ENCODE measurements around the gene CCDC14. TPM values are rescaled to one million over a fixed set of nuclear protein-coding genes. Genes with fewer than 3 reads are reported as not detected.

The CCDC14 gene
- polyA plus RNA-seq, 2 donors, result 12.2 to 18.8 TPM

DNA sequence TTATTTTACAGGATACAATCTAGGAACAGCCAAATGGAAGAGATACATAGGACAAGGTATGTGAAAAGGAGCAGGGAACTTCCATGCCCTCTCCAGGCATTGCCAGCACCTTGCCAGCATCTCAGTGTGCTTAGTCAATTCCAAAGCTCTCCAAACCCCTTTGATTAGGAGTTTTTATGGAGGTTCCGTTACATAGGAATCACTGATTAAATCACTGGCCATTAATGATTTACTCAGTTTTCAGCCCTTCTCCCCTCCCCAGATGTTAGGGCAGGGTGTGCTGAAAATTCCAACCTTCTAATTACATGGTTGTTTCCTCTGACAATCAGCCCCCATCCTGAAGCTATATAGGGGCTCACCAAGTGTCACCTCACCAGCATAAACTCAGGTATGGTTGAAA, 88.4 kb downstream of the CCDC14 start:
- Histone ChIP-seq H3K27me3 (ENCODE audit: control insufficient read depth in 1 of 2, insufficient read depth in 2 of 2, low read length in 2 of 2) (no peaks in the 10 kb centered on the region), H3K9me3 (ENCODE audit: control insufficient read depth in 2 of 2, insufficient read depth in 1 of 2, low read depth in 1 of 2, low read length in 1 of 2) (no peaks in the 10 kb centered on the region), H3K4me1 (ENCODE audit: control insufficient read depth in 2 of 2, insufficient read depth in 2 of 2, low read length in 1 of 2) (no peaks in the 10 kb centered on the region), H3K36me3 (ENCODE audit: control insufficient read depth in 2 of 2, insufficient read depth in 2 of 2, low read length in 1 of 2) (no peaks in the 10 kb centered on the region), H3K4me3 (ENCODE audit: low read depth in 1 of 2, low read length in 2 of 2) (no peak overlapping the region), H3K27ac (ENCODE audit: low read depth in 2 of 2, low read length in 1 of 2) (no peak overlapping the region)
- 75 to 93% methylated on average over 1 of the region's 1 CpG for WGBS, 2 donors

DNA sequence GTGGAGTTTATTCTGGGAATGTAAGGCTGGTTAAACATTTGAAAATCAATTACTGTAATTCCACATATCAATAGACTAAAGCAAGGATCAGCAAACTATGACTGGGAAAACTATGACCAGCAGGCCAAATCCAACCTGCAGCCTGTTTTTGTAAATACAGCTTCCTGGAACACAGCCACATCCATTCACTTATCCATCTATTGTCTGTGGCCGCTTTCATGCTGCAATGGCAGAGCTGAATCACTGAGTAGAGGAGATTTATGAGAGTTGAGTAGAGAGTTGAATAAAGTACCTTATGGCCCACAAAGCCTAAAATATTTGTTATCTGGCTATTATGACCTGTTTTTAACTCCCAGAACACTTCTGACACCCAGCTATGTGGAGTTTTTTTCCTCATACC, 89.1 kb downstream of the CCDC14 start:
- H3K4me3 ChIP-seq (ENCODE audit: low read depth in 1 of 2, low read length in 2 of 2), result no peak overlapping the region
- H3K36me3 ChIP-seq (ENCODE audit: control insufficient read depth in 2 of 2, insufficient read depth in 2 of 2, low read length in 1 of 2), result no peaks in the 10 kb centered on the region
- no peak overlapping the region for H3K27ac ChIP-seq (ENCODE audit: low read depth in 2 of 2, low read length in 1 of 2)
- no peaks in the 10 kb centered on the region for H3K9me3 ChIP-seq (ENCODE audit: control insufficient read depth in 2 of 2, insufficient read depth in 1 of 2, low read depth in 1 of 2, low read length in 1 of 2)
- 48 to 60% methylated on average over 1 of the region's 1 CpG for WGBS, 2 donors
- H3K4me1 ChIP-seq (ENCODE audit: control insufficient read depth in 2 of 2, insufficient read depth in 2 of 2, low read length in 1 of 2), result no peaks in the 10 kb centered on the region
- H3K27me3 ChIP-seq (ENCODE audit: control insufficient read depth in 1 of 2, insufficient read depth in 2 of 2, low read length in 2 of 2), result no peaks in the 10 kb centered on the region

DNA sequence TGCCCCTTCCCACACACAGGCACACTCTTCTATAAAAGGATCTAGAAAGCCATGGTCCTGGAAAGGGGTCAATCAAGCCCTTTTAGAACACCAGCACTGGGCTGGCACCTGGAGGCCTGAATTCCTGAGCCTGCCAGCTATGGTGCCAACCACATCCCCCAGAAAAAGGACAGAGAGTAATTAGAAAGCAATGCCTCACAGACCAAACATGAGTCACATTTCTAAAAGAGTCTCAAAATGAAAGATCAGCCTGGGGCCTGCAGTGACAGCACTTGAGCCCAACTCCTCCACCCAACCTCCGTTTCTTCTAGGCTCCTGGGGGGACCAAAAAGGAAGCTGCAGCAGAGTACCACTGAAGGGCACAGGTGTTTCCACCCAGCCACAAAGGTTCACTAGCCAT, 91.0 kb downstream of the CCDC14 start:
- Histone ChIP-seq H3K4me1 (ENCODE audit: control insufficient read depth in 2 of 2, insufficient read depth in 2 of 2, low read length in 1 of 2) (peaks cover 0 to 2% of the 10 kb centered on the region in 2 donors), H3K4me3 (ENCODE audit: low read depth in 1 of 2, low read length in 2 of 2) (no peak overlapping the region), H3K27me3 (ENCODE audit: control insufficient read depth in 1 of 2, insufficient read depth in 2 of 2, low read length in 2 of 2) (no peaks in the 10 kb centered on the region), H3K27ac (ENCODE audit: low read depth in 2 of 2, low read length in 1 of 2) (no peak overlapping the region), H3K36me3 (ENCODE audit: control insufficient read depth in 2 of 2, insufficient read depth in 2 of 2, low read length in 1 of 2) (no peaks in the 10 kb centered on the region), H3K9me3 (ENCODE audit: control insufficient read depth in 2 of 2, insufficient read depth in 1 of 2, low read depth in 1 of 2, low read length in 1 of 2) (no peaks in the 10 kb centered on the region)
- WGBS, 2 donors, result 56 to 59% methylated on average over 1 of the region's 1 CpG

DNA sequence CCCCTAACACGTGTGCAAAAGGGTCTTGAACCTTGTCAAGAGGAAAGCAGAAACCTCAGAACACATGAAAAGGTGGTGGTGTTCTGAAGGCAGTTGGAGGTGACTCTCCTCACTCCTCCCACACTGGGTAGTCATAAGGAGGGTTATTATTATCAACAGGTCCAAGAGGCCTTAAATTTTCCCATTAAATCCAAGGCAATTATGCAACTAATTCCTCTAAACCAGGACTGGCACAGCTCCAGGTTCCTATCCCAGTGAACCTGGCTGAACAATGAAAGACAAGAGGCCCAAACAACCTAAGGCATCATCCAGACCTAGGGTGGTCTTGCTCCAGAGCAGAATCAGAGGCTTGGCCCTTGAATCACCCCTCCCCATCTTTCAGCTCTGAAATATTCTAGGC, 91.9 kb downstream of the CCDC14 start:
- WGBS, 2 donors, result 81 to 92% methylated on average over 1 of the region's 1 CpG
- Histone ChIP-seq H3K27me3 (ENCODE audit: control insufficient read depth in 1 of 2, insufficient read depth in 2 of 2, low read length in 2 of 2) (no peaks in the 10 kb centered on the region), H3K4me1 (ENCODE audit: control insufficient read depth in 2 of 2, insufficient read depth in 2 of 2, low read length in 1 of 2) (peaks cover 0 to 2% of the 10 kb centered on the region in 2 donors), H3K4me3 (ENCODE audit: low read depth in 1 of 2, low read length in 2 of 2) (no peak overlapping the region), H3K27ac (ENCODE audit: low read depth in 2 of 2, low read length in 1 of 2) (no peak overlapping the region), H3K9me3 (ENCODE audit: control insufficient read depth in 2 of 2, insufficient read depth in 1 of 2, low read depth in 1 of 2, low read length in 1 of 2) (no peaks in the 10 kb centered on the region), H3K36me3 (ENCODE audit: control insufficient read depth in 2 of 2, insufficient read depth in 2 of 2, low read length in 1 of 2) (no peaks in the 10 kb centered on the region)

DNA sequence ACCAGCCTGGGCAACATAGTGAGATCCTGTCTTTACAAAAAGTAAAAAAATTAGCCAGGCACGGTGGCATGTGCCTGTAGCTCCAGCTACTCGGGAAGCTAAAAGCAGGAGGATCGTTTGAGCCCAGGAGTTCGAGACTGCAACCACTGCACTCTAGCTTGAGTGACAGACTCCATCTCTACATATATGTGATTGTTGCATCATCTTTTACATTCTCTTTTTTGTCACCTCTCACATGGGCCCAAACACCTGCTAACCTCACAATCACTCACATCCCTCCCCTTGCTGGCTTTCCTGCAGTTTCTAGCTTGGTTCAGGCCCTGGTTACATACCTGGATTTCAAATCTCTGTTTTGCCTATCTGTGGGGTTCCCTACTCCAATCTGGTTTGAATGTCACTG, 96.3 kb downstream of the CCDC14 start:
- WGBS, 2 donors, result 90 to 93% methylated on average over 4 of the region's 4 CpGs

More for the DNA sequence above, 96.3 kb downstream of the CCDC14 start:
- Histone ChIP-seq H3K9me3 (ENCODE audit: control insufficient read depth in 2 of 2, insufficient read depth in 1 of 2, low read depth in 1 of 2, low read length in 1 of 2) (no peaks in the 10 kb centered on the region), H3K36me3 (ENCODE audit: control insufficient read depth in 2 of 2, insufficient read depth in 2 of 2, low read length in 1 of 2) (no peaks in the 10 kb centered on the region), H3K27ac (ENCODE audit: low read depth in 2 of 2, low read length in 1 of 2) (no peak overlapping the region), H3K4me3 (ENCODE audit: low read depth in 1 of 2, low read length in 2 of 2) (no peak overlapping the region), H3K27me3 (ENCODE audit: control insufficient read depth in 1 of 2, insufficient read depth in 2 of 2, low read length in 2 of 2) (no peaks in the 10 kb centered on the region), H3K4me1 (ENCODE audit: control insufficient read depth in 2 of 2, insufficient read depth in 2 of 2, low read length in 1 of 2) (peaks cover 0 to 2% of the 10 kb centered on the region in 2 donors)

Other genes starting within 250 kb of the CCDC14 start
- 100 to 1,000 TPM in 1 of 2 donors, 10 to 100 TPM in 1; 14.2 to 104 TPM for gene MYLK, start 76.9 kb downstream of the CCDC14 start, polyA plus RNA-seq
- not detected for gene ROPN1, start 30.9 kb upstream of the CCDC14 start, polyA plus RNA-seq
- gene KALRN, start 72.1 kb upstream of the CCDC14 start, polyA plus RNA-seq, result 10 to 100 TPM in 1 of 2 donors, 1 to 10 TPM in 1; 6.6 to 23.5 TPM

Data from esophagus (tissue), 2 donors.